Stimulated activated CD4-positive, alpha-beta T cell treated with anti-CD3 and anti-CD28 coated beads, Interleukin-4, amount 100 ng/mL, for 1 hour (primary cell): ENCODE data around the gene BCL6.
"Not testable (repeated sequence)": the region's sequence is repeated elsewhere in the genome, so short reads cannot be mapped to it uniquely, and the experiment has no call there.

Source experiments
- DNase-seq: peaks from one replicate; pipeline ENCODE4 v3.0.0-alpha.2; 2020

The BCL6 gene

DNA sequence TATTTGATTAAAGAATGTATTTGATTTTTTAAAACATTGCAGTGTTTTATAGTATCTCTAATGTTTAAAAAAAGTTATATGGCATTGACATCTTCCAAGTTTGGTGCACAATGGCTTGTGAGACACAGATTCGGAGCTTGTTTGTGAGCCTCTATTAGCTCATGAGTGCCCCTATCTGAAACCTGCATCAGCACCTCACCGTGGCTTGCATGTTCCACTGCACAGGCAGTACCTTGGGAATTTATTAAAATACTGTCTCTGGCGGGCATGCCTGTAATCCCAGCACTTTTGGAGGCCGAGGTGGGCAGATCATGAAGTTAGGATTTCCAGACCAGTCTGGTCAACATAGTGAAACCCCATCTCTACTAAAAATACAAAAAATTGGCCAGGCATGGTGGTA is 36.1 kb downstream of the BCL6 start:
- DNase-seq = no peak

DNA sequence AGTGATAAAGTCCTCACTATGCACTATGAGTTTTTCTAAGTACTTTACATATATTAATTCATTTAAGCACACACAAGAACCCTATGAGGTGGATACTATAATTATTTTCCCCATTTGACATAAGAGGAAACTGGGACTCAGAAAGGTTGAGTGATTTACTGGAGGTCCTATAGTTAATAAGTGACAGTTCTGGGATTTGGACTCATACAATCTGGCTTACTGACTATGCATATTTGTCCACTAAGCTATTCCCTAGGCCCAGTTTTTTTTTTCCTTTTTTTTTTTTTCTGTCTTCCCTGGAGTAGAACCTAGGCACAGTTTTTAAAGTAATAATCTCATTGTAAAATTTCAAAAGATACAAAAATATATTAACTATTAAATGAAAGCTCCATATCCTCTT is 36.6 kb downstream of the BCL6 start:
- DNase-seq = no peak

DNA sequence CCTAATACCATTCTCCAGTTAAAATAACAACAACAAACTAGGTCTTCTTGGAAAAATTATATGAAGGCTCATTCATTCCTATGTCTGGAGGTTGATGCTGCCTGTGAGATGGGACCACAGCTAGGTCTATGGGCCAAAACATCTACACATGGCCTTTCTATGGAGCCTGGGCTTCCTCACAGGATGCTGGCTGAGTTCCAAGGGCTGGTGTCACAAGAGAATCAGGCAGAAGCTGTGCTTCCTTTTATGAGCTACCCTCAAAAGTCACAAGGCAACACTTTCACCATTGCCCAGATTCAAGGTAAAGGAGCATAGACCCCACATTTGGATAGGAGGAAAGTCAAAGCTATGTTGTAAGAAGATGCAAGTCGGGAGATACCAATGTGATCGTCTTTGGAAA is 38.3 kb downstream of the BCL6 start:
- DNase-seq = no peak

DNA sequence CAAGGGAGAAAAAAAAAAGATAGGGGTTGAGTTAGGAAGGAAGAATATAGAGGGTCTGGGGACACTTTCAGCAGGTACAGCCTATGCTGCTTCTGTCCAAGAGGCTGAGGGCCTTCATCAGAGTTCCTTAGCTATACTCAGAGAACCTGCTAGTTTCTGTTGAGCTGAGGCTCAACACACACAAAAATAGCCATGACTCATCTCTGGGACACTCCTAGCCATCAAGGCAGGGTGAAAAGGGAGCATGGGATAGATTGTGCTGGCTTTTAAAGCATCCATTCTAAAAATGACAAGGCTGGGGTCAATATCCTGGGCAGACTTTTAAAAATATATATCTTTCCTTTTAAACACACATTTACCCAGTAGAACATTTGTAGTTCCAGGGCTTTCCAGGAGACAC is 40.1 kb downstream of the BCL6 start:
- no peak for DNase-seq

DNA sequence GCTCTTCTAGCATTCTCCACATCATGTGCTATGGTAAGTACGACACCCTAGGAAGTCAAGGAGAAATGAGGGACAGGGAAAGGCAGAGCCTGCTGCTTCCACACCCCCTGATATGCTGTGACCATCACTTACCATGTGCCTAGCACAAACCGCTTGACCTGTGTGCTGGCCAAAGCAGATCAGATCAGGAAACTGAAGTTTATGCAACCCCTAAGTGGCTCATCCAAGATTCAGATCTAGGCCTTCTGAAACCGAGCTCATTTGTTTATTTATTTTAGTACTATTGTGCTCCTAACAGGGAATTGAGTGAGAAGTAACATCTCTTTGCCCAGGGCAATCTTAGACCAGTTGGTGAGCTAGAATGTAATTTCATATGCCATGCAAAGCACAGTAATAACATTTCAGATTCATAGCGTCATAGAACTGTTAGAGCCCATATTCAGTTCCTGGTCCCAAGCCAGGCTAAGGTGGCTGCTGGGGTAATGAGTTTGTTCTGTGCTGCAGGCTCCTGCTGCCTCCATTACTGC is 42.7 kb downstream of the BCL6 start, which contains the start of gene RTP2:
TSS of gene RTP2 (minus strand) at position 51 of the 527 bp plus-strand sequence. CDS start 429 bp downstream, outside the sequence.
- no peak for DNase-seq

DNA sequence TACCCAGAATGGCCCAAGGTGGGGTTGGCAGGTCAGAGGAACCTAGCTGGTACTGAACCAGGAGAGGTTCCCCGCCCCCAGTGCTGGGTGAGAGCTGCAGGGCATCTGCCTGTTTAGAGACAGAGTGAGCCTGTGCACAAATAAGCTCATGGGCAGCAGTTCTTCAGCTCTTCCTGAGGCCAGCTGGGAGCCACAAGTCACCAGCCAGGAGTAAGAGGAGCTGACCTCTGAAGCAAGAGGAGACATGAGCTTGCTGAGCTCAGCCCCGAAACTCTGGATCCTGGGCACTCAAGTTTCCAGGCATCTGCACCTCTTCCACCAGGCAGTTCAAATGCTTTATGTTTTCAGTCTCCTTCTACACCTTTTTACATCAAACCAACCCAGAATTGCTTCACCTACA is 45.0 kb downstream of the BCL6 start:
- no peak for DNase-seq

DNA sequence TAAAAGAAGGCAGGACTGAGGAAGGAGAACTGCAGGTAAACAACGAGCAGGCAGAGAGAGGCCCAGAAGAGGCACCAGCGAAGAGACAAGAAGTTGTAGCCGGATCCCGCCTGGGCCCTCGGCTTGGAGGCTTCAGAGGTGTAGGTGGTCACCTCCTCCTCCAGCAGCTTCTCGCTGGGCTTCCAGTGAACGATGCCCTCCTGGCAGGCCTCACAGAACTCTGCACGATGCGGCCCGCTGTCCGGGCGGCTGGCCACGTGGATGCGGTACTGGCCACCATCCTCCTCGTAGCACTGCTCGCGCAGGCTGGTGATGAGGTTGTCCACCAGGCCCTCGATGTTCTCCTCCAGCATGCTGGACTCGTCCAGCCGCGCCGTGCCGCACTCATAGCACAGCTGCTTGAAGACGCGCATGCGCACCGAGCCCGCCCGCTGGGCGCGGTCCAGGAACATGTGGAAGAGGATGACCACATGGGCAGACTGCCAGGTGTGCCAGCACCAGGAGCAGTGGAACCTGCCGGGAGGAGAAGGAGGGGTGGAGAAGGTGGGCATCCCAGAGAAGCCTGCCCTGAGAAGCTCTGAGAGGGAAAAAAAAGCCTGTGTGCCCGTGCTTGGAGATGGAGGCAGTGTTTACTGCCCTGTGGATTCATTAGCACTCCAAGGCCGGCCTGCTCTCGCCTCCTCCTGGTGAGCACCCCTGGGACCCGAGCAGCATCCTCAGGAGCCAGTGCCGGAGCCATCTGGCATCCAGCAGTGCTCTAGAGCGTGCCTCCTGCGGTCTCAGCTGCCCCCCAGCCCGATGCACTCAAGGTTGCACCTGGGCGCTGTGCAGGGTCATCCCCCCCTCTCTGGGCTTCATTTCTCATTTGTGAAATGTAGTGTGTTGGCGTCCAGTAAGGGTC is 46.5 kb downstream of the BCL6 start:
- DNase-seq = no peak

DNA sequence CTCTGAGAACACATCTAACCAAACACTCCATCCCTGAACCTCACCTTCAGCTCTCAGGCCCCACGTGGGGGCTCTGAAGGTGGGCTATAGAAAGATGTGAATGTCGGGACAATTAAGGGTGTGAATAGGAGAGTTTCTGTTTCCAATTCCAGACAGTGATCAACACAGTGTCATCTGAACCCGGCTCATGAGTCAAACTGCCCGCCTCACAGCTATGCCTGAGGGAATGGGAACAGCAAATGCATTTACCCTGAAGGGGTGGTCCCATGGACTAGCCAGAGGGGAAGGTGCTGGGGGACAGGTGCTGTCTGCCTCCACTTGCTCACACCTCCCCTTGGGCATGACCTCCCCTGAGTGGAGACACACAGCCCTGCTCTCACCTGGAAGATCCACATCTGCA is 49.2 kb downstream of the BCL6 start:
- no peak for DNase-seq

DNA sequence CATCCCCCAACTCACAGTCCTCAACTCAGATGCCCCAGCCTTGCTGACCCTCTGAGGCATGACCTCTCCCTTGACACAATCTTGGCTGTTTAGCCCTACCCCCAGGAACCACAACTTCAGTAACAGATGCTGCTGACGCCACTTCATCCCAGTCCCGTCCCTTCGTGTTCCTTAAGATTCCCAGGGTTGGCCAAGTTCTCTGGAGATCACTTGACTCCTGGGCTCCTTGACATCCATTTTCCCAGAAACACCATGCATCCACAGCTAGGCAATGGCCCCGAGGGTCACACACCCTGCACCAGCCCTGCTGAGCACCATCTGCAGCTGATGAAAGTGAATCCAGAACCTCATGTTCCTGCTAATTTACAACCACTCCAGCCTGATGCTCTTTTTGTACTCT is 49.8 kb downstream of the BCL6 start:
- no peak for DNase-seq

DNA sequence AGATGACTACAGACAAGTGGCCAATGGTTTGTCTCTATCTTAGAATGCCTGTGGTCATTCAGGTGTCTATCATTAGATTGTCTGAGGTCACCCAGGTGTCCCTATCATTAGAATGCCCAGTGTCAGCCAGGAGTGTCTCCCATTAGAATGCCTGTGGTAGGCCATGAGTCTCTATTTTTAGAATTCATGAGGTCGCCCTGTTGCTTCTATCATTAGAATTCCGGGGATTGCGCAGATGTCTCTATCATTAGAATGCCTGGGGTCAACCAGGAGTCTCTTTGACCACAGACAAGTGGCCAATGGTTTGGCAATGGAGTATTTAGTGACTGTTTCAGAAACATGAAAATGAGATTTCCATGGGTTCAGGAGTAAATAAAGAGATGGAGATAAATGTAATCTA is 50.5 kb downstream of the BCL6 start:
- DNase-seq = no peak

DNA sequence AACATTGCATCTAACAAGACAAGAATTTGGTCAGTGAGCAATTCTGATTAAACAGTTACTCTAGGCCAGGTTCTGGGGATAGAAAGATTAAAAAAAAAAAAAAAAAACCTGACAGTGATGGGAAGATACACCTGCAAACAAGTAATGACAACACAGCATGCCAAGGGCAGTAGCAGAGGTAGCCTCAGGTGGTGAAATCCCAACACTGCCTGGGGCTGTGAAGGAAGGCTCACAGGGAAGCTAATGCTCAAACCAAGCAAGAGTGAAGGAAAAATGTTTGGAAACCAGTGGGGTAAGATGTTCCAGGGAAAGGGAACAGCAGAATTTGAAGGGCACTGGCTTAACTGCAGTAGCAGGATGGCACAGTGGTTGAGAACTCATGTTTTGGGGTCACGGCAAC is 51.8 kb downstream of the BCL6 start:
- DNase-seq = no peak

DNA sequence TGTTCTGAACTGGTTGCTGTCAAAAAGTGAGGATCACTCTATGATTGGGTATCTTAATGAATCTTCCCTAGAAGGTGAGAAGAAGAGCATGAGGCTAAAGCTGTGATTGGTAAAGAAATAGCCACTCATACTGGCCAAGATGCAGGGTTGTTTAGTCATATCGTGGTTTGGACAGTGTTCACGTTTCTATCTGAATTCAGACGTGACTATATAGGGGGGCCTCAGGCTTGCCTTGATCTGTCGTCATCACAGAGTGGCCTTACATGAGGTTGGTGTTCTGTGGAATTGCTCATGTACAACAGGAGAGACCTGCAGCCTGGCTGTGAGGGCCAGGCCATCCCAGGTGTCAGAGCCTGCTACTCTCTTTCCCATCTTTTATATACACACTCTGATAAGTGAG is 55.3 kb downstream of the BCL6 start:
- DNase-seq = no peak

DNA sequence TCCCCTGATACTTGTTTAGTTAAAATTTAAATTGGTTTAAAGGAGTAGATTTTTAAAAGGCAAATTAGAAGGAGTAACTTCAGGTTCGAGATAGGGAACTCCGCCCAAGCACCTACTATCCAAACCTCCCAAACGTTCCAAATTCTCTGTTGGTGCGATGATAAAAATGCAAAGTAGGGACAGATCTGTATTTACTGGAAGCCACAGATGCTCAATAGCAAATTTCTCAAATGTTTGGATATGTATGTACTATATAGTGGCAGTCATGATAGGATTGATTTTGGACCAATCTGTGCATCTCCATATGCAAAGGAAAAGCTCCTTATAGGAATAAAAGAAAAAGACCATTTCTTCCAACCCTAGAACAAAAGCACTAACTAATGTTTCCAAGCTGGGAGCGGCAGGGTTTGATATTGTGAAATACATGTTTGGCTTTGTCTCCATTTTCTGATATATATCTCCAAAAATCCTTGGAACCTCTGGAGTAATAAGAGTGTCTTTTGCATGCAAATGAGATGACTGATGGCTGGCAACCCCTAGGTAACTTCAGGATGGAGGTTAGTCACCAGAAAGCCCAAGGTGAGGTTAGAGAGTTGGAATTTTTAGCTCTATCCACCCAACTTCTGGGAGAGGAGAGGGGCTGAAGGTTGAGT is 58.5 kb downstream of the BCL6 start:
- no peak for DNase-seq

DNA sequence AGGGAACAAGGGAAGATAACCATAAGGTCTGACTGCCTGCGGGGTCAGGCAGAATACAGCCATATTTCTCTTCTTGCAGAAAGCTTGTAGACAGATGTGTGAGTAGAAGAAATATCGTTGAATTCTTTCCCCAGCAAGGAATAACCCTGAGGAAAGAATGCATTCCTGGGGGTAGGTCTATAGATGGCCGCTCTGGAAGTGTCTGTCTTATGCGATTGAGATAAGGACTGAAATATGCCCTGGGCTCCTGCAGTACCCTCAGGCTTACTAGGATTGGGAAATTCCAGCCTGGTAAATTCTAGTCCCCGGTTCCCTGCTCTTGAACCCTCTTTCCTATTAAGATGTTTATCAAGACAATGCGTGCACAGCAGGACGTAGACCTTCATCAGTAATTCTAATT is 59.3 kb downstream of the BCL6 start:
- no peak for DNase-seq

DNA sequence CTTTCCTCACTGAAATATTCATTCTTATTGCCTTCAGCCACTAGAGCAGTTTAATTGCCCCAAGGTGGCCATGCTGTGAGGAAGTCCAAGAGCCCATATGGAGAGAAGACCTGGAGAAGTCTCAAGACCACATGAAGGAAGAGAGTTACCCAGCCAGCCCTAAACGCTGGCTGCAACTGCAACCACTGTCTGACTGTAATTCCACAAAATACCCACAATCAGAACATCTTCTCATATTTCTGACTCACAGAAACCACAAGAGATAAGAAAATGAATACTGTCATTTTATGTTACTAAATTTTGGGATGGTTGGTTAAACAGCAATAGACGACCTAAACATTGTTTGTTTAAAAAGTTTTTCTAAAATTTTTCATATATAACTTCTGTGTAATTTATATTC is 60.4 kb downstream of the BCL6 start:
- no peak for DNase-seq

DNA sequence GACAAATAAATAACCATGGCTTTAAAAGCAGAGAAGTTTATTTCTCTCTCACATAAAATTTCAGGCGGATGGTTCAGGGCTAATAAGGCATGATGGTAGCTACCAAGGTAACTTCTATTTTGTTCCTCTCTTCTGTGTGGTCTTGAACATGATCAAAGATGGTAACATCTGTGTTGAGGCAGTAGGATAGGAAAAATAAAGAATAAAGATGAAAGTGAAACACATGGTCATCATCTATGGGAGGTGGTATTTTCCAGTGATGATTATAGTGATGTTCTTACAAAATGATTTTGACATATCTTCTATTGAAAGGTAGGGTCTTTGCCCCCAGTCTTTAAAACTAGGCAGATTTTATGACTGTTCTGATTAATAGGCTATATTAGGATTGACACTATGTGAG is 60.8 kb downstream of the BCL6 start:
- no peak for DNase-seq

DNA sequence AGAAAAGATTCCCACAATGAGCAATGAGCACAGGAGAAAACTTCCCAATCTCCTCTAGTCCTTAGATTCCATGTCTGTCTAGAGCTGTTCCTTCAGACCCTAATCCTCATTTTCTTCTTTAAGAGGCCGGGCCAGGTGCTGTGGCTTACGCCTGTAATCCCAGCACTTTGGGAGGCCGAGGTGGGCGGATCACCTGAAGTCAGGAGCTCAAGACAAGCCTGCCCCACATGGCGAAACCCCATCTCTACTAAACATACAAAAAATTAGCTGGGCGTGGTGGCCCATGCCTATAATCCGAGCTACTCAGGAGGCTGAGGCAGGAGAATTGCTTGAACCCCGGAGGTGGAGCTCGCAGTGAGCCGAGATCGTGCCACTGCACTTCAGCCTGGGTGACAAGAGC is 63.5 kb downstream of the BCL6 start:
- DNase-seq = not testable (repeated sequence)

DNA sequence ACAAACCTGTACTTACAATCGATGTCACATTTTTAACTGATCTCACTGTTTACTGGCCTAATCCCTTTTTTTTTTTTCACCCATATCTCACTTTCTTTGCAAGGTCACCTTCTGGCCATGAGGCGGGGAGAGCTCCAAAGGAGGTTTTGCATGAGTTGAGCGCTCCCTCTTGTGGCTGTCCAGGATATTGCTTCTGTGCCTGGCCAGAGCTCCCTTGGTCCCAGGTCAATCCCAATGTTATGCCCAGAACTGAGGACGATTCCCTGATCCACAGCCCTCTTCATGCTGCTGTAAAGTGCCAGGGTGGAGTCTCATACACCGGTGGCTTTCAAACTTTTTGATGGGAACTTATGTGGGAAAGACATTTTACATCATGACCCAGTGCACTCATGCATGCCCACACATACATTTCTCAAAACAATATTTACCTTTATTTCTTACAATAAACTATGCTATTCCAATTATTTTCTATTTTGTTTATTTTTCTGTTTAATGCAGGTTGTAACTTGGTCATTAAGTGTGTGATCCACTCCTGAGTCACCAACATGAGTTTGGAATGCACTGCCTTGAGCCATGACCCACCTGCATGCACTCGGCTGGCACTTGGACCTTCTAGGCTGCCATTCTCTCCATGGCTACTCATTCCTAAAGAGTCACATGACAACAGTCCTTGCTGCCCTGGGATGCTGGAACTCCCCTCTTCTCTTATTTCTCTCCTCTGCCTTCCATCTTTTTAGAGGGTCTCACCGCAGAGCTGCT is 65.5 kb downstream of the BCL6 start:
- DNase-seq = peak; percentile 66

DNA sequence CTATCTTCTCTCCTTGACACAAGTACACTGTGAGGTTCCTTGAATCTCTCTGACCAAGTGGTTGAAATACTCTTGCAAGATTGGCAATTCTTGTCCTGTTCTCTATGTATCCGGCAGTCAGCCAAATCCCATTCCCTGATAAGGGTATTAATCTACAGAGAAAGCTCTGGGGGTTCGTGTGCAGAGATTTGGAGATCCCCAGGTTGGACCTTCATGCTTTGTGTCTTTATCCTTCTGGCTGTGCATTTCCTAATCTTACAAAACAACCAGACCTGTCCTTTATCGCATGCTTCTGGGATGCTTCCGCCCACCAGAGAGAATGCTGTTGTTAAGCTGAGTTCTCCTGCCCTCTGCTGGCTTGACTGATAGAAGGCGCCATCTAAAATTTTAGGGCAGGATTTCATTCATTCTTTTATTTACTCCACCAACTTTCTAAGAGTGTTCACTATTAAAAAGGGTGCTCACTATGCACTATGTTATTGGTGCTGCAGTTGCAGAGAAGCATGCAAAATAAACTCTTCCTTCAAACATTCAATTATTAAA is 66.5 kb downstream of the BCL6 start:
- DNase-seq = peak; percentile 7

DNA sequence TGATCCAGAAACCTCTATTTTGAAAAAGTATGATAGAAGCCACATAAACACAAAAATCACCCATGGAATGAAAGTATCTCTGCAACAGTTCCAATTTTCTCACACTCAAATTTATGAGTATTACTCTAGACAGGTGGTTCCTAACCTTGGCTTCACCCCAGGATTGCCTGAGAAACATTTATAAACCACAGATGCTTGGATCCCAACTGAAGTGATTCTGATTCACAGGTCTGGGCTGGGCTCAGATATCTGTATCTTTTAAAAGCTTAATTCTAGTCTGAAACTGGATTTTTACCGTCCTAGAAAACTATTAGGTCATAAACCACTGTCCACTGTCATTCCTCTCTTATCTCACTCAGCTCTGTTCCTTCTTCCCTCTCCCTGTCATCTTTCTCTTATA is 67.7 kb downstream of the BCL6 start:
- DNase-seq = no peak

DNA sequence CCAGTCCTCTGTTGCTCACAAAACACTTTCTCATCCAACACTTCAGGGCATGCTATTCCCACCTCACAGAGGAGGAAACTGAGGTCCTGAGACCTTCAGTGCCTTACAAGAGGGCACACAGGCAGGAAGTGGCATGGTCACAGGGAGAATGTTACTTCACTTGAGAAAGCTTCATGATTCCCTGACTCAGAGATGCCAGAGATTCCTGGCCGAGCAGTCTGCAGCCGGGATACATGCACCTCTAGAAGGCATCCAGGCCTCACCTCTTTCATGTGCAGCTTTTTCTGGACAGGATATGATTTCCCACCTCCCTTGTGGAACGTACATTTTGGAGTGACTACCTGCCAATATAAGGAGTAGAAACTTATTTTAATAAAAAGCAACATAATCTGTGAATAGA is 72.3 kb downstream of the BCL6 start:
- DNase-seq = no peak
